Measurements from ENCODE around the gene CSTA.

DNA sequence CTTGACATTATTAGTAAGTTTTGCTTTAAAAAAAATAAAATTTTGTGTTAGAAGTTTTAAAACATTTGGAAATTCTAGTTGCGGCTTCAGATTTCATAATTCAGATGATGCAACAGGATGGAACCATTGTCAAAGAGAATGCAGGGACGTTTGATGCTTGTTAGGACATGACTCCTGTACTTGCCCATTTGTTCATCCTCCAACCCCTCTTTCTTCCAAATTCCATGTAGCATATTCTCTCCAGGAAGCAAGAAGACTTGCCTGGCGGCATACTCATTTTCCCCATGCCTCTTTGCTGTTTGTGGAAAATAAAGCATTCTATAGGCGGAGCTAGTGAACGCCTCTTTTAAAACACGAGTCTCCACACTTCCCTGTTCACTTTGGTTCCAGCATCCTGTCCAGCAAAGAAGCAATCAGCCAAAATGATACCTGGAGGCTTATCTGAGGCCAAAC, at the start of gene CSTA:
- TF ChIP-seq, protein P1, sequence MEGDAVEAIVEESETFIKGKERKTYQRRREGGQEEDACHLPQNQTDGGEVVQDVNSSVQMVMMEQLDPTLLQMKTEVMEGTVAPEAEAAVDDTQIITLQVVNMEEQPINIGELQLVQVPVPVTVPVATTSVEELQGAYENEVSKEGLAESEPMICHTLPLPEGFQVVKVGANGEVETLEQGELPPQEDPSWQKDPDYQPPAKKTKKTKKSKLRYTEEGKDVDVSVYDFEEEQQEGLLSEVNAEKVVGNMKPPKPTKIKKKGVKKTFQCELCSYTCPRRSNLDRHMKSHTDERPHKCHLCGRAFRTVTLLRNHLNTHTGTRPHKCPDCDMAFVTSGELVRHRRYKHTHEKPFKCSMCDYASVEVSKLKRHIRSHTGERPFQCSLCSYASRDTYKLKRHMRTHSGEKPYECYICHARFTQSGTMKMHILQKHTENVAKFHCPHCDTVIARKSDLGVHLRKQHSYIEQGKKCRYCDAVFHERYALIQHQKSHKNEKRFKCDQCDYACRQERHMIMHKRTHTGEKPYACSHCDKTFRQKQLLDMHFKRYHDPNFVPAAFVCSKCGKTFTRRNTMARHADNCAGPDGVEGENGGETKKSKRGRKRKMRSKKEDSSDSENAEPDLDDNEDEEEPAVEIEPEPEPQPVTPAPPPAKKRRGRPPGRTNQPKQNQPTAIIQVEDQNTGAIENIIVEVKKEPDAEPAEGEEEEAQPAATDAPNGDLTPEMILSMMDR (IDR thresholded peaks at IDR 0.05), result no peak
- TF ChIP-seq POLR2A (IDR thresholded peaks at IDR 0.05), result no peak

Data from body of pancreas (tissue), 4 donors.